Caco-2 (cell line): Measurements from ENCODE around the gene PLA2G4D. TPM values are rescaled to one million over a fixed set of nuclear protein-coding genes. Genes with fewer than 3 reads are reported as not detected.
A peak's percentile ranks its signal among the peaks of the same experiment; 100 is the strongest.

Experiments used
- BruUV-seq: library from RNA; stranded (reverse); fragments of 400-500 nt; replicated peaks from 2 replicates; lab custom pipeline; 2021; lab: Mats Ljungman, UMichigan
- CTCF ChIA-PET: fragments of 300-600 bp; sonication (Branson Sonifier 250); formaldehyde crosslinking; loops from one replicate; lab custom pipeline; 2022; ENCODE audit warnings: antibody characterized with exemption; lab: Charles Lee
- POLR2A ChIA-PET: fragments of 300-600 bp; sonication (Branson Sonifier 250); formaldehyde crosslinking; loops from one replicate; lab custom pipeline; 2022; ENCODE audit warnings: antibody characterized with exemption; lab: Charles Lee
- DNase-seq, 2 experiments: peaks; one replicate each; pipeline versions ENCODE4 v3.0.0 to v3.0.0-alpha.2; 2020 to 2022
- H3K27me3 ChIP-seq: replicated peaks from 2 replicates; pipeline ENCODE4 v1.6.0; 2011; ENCODE audit warnings: low read length; ENCODE audit not compliant: control insufficient read depth, insufficient read depth
- H3K36me3 ChIP-seq: 2 replicates; pipeline ENCODE4 v1.5.1; 2011; ENCODE audit warnings: low read length; ENCODE audit not compliant: control insufficient read depth, insufficient read depth
- H3K4me1 ChIP-seq: fragments of 250-450 bp; sonication (Bioruptor Pico); 2 replicates; pipeline ENCODE4 v1.5.1; 2020; ENCODE audit warnings: mild to moderate bottlenecking
- H3K4me3 ChIP-seq: 2 replicates; pipeline ENCODE4 v1.5.1; 2011; ENCODE audit warnings: low read depth, mild to moderate bottlenecking, control low read depth, low read length
- H3K9me3 ChIP-seq: fragments of 250-450 bp; sonication (Bioruptor Pico); 2 replicates; pipeline ENCODE4 v1.5.1; 2020; ENCODE audit warnings: mild to moderate bottlenecking, moderate library complexity
- H3K27ac Mint-ChIP-seq: one replicate; pipeline ENCODE4 v1.8.0; 2022; ENCODE audit warnings: mixed read lengths; ENCODE audit not compliant: unreplicated experiment
- H3K27me3 Mint-ChIP-seq: one replicate; pipeline ENCODE4 v1.8.0; 2022; ENCODE audit warnings: mixed read lengths; ENCODE audit not compliant: insufficient read depth, unreplicated experiment
- H3K36me3 Mint-ChIP-seq: one replicate; pipeline ENCODE4 v1.8.0; 2022; ENCODE audit warnings: mild to moderate bottlenecking, mixed read lengths; ENCODE audit not compliant: insufficient read depth, unreplicated experiment
- H3K4me1 Mint-ChIP-seq: one replicate; pipeline ENCODE4 v1.8.0; 2022; ENCODE audit warnings: low read depth, mixed read lengths; ENCODE audit not compliant: unreplicated experiment
- H3K4me3 Mint-ChIP-seq: one replicate; pipeline ENCODE4 v1.8.0; 2022; ENCODE audit warnings: mild to moderate bottlenecking, moderate library complexity, mixed read lengths; ENCODE audit not compliant: unreplicated experiment
- H3K9me3 Mint-ChIP-seq: one replicate; pipeline ENCODE4 v1.8.0; 2022; ENCODE audit warnings: mixed read lengths; ENCODE audit not compliant: unreplicated experiment
- CTCF ChIP-seq, 2 experiments: fragments of 200-600 bp in 1 of 2; IDR thresholded peaks; 1 replicate in 1 of 2; 2 replicates in 1 of 2; pipeline versions ENCODE4 v1.5.1 to v1.8.0; 2011 to 2022; ENCODE audit warnings: antibody characterized with exemption in 1 of 2, control low read depth in 1 of 2, inconsistent platforms in 1 of 2, low read depth in 1 of 2, low read length in 1 of 2, mild to moderate bottlenecking in 1 of 2, moderate library complexity in 1 of 2; ENCODE audit not compliant: insufficient read depth in 1 of 2, severe bottlenecking in 1 of 2, unreplicated experiment in 1 of 2
- intact Hi-C: fragments of 100-400 bp; cut with micrococcal nuclease; formaldehyde crosslinking; loops from one replicate; pipeline ENCODE4 v1.10.0; 2022; ENCODE audit not compliant: unreplicated experiment
- total RNA-seq: library from RNA; stranded (reverse); gene quantifications from 2 replicates; pipeline ENCODE4 v1.2.3, GENCODE V29; 2022

The PLA2G4D gene
- total RNA-seq, 1 experiment from 2014 or later = not detected

GRCh38 chr15:42139596-42139995 lies 45.2 kb upstream of the PLA2G4D start:
- Mint-ChIP-seq H3K27me3 (no peaks in the 10 kb centered on the region), H3K9me3 (peaks cover 29% of the 10 kb centered on the region), H3K4me3 (no peak overlapping the region), H3K4me1 (no peaks in the 10 kb centered on the region), H3K27ac (peak overlapping the region; percentile 9), H3K36me3 (peaks cover 4% of the 10 kb centered on the region)
- TF ChIP-seq CTCF (IDR thresholded peaks at IDR 0.05; ENCODE audit: insufficient read depth in 1 of 2, low read depth in 1 of 2, low read length in 1 of 2, severe bottlenecking in 1 of 2, unreplicated experiment in 1 of 2) = no peak
- peaks cover 20% of the 10 kb centered on the region for H3K9me3 ChIP-seq
- ChIA-PET CTCF (no interaction called here), POLR2A (no interaction called here)
- DNase-seq = peak in 1 of 2 experiments; percentile 26
- H3K4me1 ChIP-seq = peaks cover 11% of the 10 kb centered on the region; the same call in 1 of the 2 replicates
- no peaks in the 10 kb centered on the region for H3K36me3 ChIP-seq
- intact Hi-C loops = no loop called here
- H3K27me3 ChIP-seq = no peaks in the 10 kb centered on the region
- no TSS peak for BruUV-seq
- H3K4me3 ChIP-seq = no peak overlapping the region

- peaks cover 20% of the 10 kb centered on the region for H3K9me3 ChIP-seq
- peaks cover 29% of the 10 kb centered on the region for H3K9me3 Mint-ChIP-seq
- peak; percentile 65 to 83 for DNase-seq
- no TSS peak for BruUV-seq
- peaks cover 5% of the 10 kb centered on the region for H3K4me1 Mint-ChIP-seq
- H3K27me3 ChIP-seq = no peaks in the 10 kb centered on the region
- no peaks in the 10 kb centered on the region for H3K36me3 ChIP-seq
- H3K4me1 ChIP-seq = peaks cover 11% of the 10 kb centered on the region; the same call in 1 of the 2 replicates
- H3K27me3 Mint-ChIP-seq = no peaks in the 10 kb centered on the region
- intact Hi-C loops = no loop called here
- ChIA-PET POLR2A (no interaction called here), CTCF (interaction anchor here (0.6 kb wide), 1 partner anchor 871 kb away, joined by 5 read pairs; no protein-coding TSS in a partner anchor)
- H3K36me3 Mint-ChIP-seq = peaks cover 4% of the 10 kb centered on the region
- peak overlapping the region; percentile 9 for H3K27ac Mint-ChIP-seq
- no peak for TF ChIP-seq CTCF (IDR thresholded peaks at IDR 0.05; ENCODE audit: insufficient read depth in 1 of 2, low read depth in 1 of 2, low read length in 1 of 2, severe bottlenecking in 1 of 2, unreplicated experiment in 1 of 2)
- no peak overlapping the region for H3K4me3 ChIP-seq
- no peak overlapping the region for H3K4me3 Mint-ChIP-seq
Observed at GRCh38 chr15:42138968-42139386, 44.6 kb upstream of the PLA2G4D start.

GRCh38 chr15:42138411-42138810 lies 44.0 kb upstream of the PLA2G4D start:
- Mint-ChIP-seq H3K4me3 (no peak overlapping the region), H3K4me1 (peaks cover 7% of the 10 kb centered on the region), H3K9me3 (peaks cover 29% of the 10 kb centered on the region), H3K36me3 (peaks cover 4% of the 10 kb centered on the region), H3K27ac (no peak overlapping the region), H3K27me3 (no peaks in the 10 kb centered on the region)
- POLR2A ChIA-PET = no interaction called here
- H3K27me3 ChIP-seq = no peaks in the 10 kb centered on the region
- peak in 1 of 2 experiments; percentile 7 for DNase-seq
- H3K9me3 ChIP-seq = peaks cover 20% of the 10 kb centered on the region
- CTCF ChIA-PET = interaction anchor here (0.6 kb wide), 2 partner anchors 10 to 872 kb away, joined by 5 to 7 read pairs; no protein-coding TSS in a partner anchor
- no peaks in the 10 kb centered on the region for H3K36me3 ChIP-seq
- no peak overlapping the region for H3K4me3 ChIP-seq
- peaks cover 11% of the 10 kb centered on the region; the same call in 1 of the 2 replicates for H3K4me1 ChIP-seq
- BruUV-seq = no TSS peak
- TF ChIP-seq CTCF (IDR thresholded peaks at IDR 0.05; ENCODE audit: insufficient read depth in 1 of 2, low read depth in 1 of 2, low read length in 1 of 2, severe bottlenecking in 1 of 2, unreplicated experiment in 1 of 2) = no peak
- intact Hi-C loops = no loop called here
